GM21737 (cell line): ENCODE measurements around the gene ZFYVE26.
"Not testable (repeated sequence)": the region's sequence is repeated elsewhere in the genome, so short reads cannot be mapped to it uniquely, and the experiment has no call there.

ENCODE experiments used
- ATAC-seq: cut with Tn5 transposase; IDR thresholded peaks from one replicate; pipeline ENCODE4 v1.9.1; 2021; ENCODE audit warnings: mild to moderate bottlenecking, moderate library complexity; ENCODE audit not compliant: unreplicated experiment

Gene ZFYVE26

DNA sequence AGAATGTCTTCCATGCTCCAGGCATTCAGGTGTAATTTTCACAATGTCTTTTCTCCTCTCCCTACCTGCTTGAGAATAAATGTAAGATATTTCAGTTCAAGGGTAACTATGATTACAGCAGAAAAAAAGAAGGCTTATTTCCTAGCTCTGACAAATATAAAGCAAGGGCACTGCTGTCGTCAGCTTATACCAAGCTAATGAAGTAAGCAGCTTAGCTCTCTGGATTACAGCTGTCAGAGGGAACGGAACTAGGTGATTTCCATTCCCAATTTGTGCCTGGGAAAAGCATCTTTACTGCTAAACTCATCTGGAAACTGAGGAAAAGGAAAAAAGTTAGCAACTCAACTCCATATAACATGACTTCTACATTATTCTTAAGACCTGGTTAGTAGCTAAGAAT, 56.5 kb downstream of the ZFYVE26 start:
- no peak for ATAC-seq

DNA sequence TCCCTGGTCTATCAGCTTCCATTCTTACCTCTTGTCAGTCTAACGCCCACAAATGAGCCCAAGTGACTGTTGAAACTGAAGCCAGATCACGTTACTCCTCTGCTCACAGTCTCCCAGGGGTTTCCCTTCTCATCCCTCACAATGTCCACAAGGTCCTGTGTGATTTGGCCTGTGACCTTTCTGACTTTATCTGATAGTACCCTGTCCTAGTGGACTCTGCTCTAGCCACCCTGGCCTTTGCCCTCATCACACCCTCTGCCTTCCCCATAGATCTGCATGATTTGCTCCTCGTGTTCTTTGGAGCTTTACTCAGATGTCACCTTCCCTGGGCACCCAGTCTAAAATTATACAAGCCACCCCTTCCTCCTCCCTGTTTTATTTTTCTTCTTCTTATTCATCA, 59.2 kb downstream of the ZFYVE26 start:
- no peak for ATAC-seq

DNA sequence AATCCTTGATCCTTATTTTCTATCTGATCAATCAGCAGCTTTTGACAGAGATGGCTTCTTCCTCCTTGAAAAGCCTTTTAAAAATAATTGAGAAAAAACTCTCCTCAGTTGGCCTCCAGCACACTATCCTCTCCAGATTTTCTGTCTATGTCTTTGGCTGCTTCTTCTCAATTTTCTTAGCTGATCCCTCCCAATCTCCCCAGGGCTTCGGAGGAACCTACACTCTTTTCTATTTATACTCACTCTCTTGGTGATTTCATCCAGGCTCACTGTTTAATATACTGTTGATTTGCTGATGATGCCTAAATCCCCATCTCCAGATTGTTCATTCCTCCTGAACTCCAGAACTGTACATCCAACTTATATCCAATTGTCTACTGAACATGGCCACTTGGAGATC, 59.9 kb downstream of the ZFYVE26 start:
- no peak for ATAC-seq

DNA sequence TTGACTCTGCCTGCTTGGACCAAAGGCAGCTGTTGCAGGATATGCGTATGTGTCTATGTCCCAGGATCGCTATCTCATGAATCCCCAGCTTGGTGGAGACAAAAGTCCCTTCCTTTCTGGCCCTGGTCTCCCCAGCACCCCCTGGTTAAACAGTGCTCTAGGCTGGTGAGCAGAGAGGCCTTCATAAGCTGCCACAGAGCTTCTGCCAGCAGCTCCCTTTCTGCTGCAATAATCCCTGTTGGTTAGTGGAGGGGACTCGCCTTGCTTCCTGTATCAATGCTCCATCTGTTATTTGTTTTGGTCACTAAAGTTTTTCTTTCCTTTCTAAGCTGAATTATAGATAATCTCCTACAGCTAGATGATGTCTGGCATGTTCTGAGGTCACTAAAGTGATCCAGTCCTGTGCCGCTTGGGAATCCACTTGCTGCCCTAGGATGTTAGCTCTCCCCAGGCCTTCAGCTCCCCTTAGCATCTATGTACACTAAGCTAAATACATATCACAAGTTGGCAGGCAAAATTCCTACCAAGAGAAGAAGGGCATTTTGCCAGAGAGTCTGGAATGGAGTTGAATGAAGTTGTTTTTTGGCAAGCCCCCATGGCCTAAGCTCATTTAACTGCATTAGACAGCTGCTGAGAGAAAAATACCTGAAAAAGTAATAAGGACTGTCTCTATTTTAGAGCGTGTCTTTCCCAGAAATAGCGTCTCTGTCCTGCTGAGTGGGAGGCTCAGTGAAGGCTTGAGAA, 66.9 kb downstream of the ZFYVE26 start:
- ATAC-seq: no peak

DNA sequence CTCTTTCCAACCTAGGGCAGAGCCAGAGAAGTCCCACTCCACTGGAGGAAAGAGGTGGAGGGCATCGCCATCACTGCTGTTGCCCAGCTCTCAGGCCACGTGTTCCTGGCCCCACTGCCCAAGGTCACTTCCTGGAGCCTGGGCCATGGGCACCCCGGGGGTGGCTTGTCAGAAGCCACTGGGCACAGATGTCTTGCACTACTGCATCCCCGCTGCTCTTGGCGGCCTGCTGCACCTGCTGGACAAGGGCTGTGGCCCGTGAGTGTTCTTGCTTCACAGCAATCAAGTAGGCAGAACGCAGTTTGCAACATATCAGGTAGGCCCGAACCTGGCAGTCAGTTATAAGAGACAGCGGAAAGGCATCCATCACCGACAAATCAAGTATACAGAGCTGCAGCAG, 68.1 kb downstream of the ZFYVE26 start:
- ATAC-seq: no peak

DNA sequence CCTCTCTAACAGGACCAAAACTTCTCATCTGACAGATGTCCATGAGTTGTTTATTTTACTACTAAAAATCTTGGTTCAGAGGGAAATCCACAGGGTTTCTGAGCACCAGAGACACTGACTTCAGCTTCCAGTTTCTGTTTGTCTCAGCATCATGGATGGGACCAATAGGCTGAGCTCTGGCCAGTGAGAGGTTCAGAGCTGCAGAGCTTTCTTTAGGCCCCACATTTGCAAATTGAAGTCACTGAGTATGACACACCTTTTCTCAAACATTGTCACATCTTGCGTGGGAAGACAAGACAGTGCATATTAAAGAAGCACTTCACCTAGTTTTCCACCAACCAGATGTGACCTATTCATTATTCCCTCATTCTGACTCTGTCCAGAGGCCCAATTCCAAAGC, 69.5 kb downstream of the ZFYVE26 start:
- no peak for ATAC-seq

DNA sequence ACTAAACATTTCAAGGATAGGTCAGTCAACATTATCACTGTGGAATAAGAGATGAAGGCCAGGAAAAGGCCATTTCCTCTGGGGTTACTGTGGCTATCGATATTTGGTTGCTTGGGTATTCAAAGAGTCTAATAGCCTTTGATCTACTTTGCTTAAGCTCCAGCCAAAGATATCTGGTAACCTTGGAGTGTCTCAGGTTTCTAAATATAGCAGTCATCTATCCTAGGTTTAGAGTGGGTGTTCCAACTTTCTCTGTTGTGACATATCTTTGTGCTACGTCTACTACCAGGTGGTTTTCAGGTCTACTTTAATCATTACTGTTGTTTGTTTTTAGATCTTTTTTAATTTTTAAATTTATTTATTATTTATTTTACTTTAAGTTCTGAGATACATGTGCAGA, 72.3 kb downstream of the ZFYVE26 start:
- ATAC-seq: no peak

DNA sequence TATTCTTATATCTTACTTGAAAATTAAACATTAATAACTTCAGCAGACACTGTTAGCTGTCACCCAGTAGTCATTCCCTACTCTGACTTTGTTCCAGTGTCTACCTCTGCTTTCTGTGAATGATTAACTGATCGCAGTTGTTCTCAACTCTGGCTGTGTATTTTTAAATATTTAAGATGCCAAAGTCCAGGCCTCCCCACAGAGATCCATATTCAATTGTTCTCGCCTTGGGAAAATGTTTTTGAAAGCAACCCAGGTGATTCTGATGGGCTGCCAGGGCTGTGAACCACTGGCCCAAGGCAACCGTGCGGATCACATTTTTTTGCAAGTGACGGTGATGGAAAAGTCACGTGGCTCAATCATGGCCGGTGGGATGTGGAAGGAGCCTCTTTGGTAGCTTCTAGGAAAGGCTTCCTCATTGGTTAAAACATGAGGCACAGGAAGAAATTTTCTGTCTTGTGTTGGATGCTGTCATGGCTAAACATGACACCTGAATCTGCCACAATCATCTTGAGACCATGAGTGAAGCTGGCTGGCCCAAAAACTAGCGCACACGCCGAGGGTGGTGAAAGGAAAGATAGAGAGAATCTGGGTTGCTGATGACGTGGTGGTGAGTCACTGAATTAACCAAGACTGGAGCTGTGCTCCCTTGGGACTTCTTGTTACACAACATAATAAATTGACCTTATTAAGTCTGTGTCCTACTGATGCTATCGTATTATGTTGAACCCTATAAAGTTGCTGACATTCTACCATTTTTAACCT, 77.5 kb downstream of the ZFYVE26 start:
- no peak for ATAC-seq

DNA sequence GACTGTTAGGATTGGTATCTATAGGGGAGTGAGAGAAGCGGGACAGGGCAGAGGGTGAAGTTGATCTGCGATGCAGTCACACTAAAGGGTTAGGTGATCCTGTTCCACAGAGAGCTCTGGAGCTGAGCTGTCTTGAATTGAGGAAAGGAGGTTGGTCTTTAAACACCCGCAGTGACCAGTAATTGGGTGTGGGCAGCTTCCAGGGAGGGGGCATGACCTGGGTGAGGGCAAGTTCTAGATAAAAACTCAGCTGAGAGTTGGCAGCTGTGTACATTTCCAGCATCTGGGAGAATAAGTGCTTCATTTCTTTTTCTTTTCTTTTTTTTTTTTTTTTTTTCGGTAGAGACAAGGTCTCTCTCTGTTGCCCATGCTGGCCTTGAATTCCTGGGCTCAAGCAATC, 79.6 kb downstream of the ZFYVE26 start:
- ATAC-seq: no peak

DNA sequence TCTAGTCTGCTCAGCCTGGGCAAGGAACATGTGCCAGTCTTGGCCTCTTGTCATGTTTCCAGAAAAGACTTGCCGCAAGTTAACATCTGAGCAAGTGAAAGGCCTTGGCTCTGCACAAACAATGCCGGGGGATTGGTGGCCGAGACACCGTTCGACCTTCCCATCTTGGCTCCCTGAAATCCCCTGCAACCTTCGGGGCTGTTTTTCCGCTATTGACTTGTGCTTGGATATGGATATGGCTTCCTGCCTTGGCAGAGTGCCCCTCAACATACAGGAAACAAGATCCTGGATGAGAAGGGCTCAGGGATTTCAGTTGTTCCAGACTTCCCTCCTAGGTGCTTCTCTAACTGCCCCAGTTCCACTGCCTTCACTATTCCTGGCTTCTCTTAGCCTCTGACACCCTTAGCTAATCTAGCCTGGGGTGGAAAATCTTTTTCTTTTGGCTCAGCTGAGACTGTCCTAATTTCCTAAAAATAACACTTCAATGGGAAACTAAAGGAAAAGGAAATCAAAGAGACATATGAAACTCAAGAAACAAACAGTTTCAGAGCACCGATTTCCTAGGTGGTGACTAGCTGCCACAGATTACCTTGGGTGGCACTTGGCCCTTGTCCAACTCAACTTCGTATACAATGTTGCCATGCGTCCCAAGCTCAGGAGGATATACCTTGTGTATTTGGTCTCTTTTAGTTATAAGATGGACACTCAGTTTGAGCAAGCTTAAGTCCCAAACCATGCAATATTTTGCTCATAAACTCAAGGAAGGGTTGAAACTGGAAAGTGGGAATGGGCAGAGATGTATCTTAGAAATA, 80.8 kb downstream of the ZFYVE26 start:
- ATAC-seq: no peak

DNA sequence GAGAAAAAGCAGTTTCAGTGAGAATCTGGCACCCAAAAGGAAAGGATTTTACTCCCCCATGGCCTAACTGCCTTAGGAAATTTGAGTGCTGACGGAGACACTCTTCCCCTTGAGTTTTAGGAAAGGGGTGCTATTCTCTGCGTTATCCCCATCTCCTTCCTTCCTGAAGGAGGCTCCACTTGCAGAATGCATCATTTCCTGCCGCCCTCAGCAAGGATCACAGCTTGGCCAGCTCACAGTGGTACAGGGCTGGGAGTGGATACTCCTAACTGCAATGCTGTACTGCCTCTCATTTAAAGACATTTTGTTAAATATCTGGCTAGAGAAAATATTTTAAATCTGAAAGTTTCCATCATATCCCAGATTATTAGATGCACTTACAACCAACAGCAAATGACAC, 81.7 kb downstream of the ZFYVE26 start:
- no peak for ATAC-seq

DNA sequence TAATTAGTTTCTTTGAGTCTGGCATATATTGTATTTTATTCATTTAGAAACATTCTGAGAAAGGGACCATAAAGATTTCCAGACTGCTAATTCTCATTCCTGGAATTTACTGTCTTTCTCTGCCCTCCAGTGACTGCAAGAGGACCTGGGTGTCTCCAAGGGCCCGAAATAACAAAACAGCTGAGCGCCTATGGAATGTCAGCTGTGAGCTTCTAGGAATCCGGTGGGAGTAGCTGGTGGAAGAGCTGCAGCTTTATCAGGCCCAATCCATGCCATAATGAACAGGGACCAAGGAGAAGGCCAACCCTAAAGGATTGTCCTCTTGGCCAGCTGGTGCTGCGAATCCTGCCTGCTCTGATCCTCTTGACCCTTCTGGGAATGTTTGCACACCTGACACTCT, 82.8 kb downstream of the ZFYVE26 start:
- ATAC-seq: no peak

DNA sequence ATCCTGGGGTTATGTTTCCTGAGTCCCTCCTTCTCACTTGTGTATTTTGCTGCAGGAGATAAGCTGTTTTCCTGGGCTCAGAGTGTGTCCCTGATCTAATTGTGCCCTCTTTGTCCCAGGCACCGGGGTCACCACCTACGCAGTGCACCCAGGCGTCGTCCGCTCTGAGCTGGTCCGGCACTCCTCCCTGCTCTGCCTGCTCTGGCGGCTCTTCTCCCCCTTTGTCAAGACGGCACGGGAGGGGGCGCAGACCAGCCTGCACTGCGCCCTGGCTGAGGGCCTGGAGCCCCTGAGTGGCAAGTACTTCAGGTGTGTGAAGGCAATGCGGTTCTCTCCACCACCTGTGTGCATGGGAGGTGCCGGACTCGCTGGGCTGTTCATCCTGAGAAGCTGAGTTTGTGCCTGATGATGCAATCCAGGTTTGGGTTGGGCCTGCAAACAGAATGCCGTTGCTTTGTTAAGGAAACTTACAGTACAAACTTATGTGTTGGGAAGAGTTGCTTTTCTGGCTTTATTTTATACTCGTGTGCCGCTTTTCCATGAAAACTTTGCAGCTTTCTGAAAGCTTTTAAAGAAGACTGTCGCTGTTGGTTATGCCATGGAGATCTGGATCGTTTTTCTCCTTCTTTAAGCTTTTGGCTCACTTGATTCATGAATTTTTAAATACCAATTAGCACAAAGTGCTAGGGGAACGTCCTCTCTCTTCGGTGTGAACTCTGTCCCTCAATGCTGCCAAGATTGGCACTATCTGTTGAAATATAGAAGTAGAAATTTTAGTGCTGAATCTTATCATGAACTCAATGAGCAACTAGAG, 87.1 kb downstream of the ZFYVE26 start:
- no peak for ATAC-seq

DNA sequence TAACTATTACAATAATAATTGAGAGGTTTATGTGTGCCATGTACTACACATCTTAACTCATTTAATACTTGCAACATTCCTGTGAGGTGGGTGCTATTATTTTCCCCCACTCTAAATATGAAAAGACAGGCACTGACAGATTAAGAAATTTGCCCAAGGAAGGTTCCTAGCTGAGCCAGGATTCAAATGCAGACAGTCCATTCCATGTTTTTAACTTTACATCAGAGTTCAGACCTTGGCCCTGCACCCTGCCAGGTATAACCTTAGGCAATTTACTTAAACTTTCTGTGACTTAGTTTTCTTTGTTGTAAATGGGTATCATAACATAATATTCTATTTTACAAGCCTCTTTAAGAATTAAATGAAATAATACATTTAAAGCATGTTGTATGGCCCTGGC, 88.1 kb downstream of the ZFYVE26 start:
- ATAC-seq: no peak

DNA sequence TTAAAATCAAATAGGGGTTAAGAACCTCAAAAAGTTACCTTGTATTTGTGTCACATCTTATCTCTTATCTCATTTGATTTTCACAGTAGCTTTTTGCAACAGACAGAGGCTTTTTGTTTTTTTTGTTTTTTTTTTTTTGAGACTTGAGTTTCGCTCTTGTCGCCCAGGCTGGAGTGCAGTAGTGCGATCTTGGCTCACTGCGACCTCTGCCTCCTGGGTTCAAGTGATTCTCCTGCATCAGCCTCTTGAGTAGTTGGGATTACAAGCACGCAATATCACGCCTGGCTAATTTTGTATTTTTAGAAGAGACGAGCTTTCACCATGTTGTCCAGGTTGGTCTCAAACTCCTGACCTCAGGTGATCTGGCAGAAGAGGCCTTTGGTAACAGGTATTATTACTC, 89.0 kb downstream of the ZFYVE26 start:
- no peak for ATAC-seq

DNA sequence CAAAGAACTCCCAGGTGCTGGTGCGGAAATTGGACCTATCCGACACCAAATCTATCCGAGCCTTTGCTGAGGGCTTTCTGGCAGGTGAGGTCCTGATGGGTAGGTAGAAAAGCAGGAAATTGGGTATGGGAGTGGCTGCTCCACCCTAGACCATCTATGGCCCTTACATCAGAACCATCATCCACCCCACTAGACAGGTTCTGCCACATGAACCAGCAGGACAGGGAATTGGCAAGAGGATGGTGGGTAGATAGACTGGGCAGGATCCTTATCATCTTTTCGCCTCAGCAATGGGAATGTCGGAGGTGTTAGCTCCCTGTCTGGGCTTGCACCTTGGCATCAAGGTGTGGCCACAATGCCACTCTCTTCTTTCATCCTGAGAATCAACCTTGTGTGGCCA, 91.2 kb downstream of the ZFYVE26 start:
- no peak for ATAC-seq

DNA sequence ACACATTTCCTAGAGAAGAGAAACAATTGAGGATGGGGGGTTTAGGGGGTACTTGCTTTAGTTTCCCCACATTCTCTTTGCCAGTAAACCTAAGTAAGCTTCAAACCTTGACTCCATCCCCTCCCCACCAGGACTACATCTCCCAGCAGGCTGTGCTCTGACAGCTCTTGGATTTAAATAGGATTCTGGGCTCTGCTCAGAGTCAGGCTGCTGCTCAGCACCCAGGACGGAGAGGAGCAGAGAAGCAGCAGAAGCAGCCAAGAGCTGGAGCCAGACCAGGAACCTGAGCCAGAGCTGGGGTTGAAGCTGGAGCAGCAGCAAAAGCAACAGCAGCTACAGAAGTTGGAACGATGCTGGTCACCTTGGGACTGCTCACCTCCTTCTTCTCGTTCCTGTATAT, 94.1 kb downstream of the ZFYVE26 start:
- no peak for ATAC-seq

DNA sequence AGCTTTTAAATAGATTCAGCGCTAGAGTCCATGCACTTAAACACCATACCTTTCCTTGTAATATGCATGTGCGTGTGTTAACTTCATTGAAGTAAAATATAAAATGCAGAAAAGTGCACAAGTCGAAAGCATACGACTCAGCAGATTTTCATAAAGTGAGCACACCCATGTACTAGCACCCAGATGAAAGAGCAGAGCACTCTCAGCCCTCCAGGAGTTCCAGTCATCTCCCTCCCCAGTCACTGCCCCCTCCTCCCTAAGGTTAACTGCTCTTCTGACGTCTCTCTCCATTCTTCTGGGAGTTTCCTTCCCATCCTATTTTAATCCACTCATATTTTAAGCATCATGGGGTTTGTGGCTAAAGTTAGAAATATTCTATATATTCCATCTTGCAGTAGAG, 94.5 kb downstream of the ZFYVE26 start:
- ATAC-seq: no peak

DNA sequence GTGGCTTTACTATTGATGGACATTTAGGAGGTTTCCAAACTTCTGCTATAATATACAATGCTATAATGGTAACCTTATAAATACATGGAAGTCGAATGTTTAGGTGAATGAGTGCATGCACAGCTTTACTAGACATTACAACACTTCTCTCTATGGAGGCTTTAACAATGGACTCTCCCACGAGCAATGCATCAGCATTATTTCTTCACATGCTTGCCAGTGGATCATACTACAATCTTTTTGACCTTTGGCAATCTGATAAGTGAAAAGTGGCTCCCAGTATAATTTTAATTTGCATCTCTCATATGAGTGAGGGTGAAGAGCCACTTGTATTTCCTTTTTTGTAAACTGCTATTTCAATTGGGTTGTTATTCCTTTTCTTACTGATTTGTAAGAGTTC, 96.5 kb downstream of the ZFYVE26 start:
- no peak for ATAC-seq

DNA sequence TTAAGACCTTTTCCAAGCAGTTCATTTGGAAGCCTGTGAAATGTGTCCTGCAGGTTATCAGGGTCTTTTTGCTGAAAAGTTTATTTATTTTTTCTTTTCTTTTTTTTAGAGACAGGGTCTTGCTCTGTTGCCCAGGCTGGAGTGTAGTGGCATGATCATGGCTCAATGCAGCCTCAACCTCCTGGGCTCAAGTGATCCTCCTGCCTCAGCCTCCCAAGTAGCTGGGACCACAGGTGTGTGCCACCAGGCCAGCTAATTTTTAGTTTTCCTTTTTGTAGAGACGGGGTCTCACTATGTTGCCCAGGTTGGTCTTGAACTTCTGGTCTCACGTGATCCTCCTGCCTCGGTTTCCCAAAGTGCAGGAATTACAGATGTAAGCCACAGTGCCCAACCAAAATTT, 97.0 kb downstream of the ZFYVE26 start:
- ATAC-seq: not testable (repeated sequence)

DNA sequence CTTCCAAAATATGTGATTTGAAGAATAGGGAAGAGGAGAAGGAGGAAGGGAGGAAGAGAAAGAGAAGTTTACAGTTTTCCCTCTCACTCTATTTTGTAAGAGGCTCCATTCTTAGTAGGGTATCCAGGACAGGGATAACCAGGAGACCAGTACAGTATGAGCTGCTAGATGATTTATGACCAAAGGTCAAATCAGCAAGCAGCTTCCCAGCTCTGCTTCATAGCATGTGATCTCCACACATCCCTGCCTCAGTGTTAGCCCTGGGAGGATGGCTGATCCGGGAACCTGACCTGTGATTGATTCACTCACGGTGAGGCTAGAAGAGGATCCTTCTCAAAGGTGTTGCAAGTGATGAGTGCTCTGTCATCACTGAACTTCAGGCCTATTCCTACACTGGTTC, 98.1 kb downstream of the ZFYVE26 start:
- no peak for ATAC-seq
